Neural progenitor cell (in vitro differentiated cells): ENCODE results near the gene ILF3.

Experiments used
- EZH2phosphoT487 ChIP-seq: fragments of 200-600 bp; sonication (generic); IDR thresholded peaks from 2 replicates; pipeline ENCODE4 v1.6.1; 2017; ENCODE audit warnings: antibody characterized with exemption
- TF ChIP-seq, protein P1 (sequence below): fragments of 200-600 bp; sonication (generic); IDR thresholded peaks from 2 replicates; pipeline ENCODE4 v1.5.1; 2017; ENCODE audit warnings: antibody characterized with exemption, mild to moderate bottlenecking

DNA sequence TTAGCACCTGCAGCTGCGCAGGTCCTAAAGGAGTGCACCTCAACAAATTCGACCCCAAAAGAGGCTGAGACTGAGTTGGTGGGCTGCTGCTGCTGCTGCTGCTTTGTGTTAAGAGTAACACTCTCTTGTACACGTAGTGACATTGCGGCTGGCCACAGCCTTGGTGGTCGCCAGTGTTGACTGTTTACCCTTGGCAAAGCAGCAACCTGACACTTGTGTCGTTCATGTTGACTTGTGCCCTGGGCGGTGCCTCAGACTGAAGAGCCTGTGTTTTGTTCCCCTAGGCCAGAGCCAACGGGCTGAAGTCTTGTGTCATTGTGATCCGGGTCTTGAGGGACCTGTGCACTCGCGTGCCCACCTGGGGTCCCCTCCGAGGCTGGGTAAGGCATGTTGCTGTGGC, 24.7 kb downstream of the ILF3 start:
- TF ChIP-seq, protein P1, sequence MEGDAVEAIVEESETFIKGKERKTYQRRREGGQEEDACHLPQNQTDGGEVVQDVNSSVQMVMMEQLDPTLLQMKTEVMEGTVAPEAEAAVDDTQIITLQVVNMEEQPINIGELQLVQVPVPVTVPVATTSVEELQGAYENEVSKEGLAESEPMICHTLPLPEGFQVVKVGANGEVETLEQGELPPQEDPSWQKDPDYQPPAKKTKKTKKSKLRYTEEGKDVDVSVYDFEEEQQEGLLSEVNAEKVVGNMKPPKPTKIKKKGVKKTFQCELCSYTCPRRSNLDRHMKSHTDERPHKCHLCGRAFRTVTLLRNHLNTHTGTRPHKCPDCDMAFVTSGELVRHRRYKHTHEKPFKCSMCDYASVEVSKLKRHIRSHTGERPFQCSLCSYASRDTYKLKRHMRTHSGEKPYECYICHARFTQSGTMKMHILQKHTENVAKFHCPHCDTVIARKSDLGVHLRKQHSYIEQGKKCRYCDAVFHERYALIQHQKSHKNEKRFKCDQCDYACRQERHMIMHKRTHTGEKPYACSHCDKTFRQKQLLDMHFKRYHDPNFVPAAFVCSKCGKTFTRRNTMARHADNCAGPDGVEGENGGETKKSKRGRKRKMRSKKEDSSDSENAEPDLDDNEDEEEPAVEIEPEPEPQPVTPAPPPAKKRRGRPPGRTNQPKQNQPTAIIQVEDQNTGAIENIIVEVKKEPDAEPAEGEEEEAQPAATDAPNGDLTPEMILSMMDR: no peak
- TF ChIP-seq EZH2phosphoT487: no peak
